GM12864 (cell line): Measurements from ENCODE around the gene PRR11.
"Not testable (repeated sequence)": the region's sequence is repeated elsewhere in the genome, so short reads cannot be mapped to it uniquely, and the experiment has no call there.

Experiments
- DNase-seq: peaks from one replicate; pipeline ENCODE4 v3.0.0-alpha.2; 2011; ENCODE audit warnings: low read depth
- H3K4me3 ChIP-seq: 2 replicates; pipeline ENCODE4 v1.5.1; 2011; ENCODE audit warnings: mild to moderate bottlenecking, low read depth, low read length, control low read depth
- TF ChIP-seq, protein P1 (sequence below): IDR thresholded peaks from 2 replicates; pipeline ENCODE4 v1.5.1; 2011; ENCODE audit warnings: low read depth, mild to moderate bottlenecking, moderate library complexity, low read length, control low read depth, inconsistent platforms; ENCODE audit errors: missing control alignments

PRR11 gene

GRCh38 chr17:59167571-59168001 lies 12.0 kb downstream of the PRR11 start:
- H3K4me3 ChIP-seq, result no peak overlapping the region
- TF ChIP-seq, protein P1, sequence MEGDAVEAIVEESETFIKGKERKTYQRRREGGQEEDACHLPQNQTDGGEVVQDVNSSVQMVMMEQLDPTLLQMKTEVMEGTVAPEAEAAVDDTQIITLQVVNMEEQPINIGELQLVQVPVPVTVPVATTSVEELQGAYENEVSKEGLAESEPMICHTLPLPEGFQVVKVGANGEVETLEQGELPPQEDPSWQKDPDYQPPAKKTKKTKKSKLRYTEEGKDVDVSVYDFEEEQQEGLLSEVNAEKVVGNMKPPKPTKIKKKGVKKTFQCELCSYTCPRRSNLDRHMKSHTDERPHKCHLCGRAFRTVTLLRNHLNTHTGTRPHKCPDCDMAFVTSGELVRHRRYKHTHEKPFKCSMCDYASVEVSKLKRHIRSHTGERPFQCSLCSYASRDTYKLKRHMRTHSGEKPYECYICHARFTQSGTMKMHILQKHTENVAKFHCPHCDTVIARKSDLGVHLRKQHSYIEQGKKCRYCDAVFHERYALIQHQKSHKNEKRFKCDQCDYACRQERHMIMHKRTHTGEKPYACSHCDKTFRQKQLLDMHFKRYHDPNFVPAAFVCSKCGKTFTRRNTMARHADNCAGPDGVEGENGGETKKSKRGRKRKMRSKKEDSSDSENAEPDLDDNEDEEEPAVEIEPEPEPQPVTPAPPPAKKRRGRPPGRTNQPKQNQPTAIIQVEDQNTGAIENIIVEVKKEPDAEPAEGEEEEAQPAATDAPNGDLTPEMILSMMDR, result no peak
- DNase-seq, result no peak

- H3K4me3 ChIP-seq, result no peak overlapping the region
- DNase-seq, result no peak
- TF ChIP-seq, protein P1, result no peak
Measured at GRCh38 chr17:59172436-59173004, 17.0 kb downstream of the PRR11 start.

GRCh38 chr17:59174671-59175070 lies 19.1 kb downstream of the PRR11 start:
- DNase-seq, result no peak
- H3K4me3 ChIP-seq, result no peak overlapping the region
- TF ChIP-seq, protein P1, result no peak

GRCh38 chr17:59175076-59175475 lies 19.5 kb downstream of the PRR11 start:
- TF ChIP-seq, protein P1, result no peak
- no peak for DNase-seq
- no peak overlapping the region for H3K4me3 ChIP-seq

DNA sequence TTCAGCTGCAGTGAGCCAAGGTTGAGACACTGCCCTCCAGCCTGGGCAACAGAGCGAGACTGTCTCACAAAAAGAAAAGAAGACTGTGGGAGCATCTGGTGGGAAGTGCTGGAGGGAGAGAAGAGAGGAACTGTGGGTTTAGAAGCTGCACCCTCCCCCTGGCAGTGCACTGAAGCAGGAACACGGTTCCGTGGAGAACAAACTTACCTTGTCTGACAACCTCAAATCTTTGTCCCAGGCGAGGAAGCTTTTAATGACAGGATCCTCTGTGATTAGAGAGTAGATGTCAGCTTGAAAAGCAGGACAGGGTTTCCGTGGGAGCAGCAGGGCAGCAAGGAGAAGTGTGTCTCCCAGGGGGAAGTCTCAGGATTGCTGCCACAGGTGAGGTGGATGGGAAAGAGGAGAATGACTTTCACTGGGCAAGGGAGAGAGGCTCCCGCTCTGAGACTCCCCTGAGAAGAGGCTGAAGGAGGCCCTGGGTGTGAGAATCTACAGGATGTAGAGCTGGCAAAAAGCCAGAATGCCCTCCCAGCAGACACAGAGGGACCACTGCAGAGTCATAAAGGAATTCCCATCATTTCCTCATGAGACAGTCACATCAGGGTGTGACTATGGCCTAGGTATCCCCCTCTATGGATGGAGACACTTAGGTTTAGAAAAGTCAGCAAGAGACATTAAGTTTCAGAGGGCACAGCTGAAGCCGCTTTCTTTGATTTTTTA lies 22.9 kb downstream of the PRR11 start:
- no peak for DNase-seq
- TF ChIP-seq, protein P1, result no peak
- H3K4me3 ChIP-seq, result no peak overlapping the region

- not testable (repeated sequence) for DNase-seq, H3K4me3 ChIP-seq
Measured at GRCh38 chr17:59179601-59180000, 24.1 kb downstream of the PRR11 start.

DNA sequence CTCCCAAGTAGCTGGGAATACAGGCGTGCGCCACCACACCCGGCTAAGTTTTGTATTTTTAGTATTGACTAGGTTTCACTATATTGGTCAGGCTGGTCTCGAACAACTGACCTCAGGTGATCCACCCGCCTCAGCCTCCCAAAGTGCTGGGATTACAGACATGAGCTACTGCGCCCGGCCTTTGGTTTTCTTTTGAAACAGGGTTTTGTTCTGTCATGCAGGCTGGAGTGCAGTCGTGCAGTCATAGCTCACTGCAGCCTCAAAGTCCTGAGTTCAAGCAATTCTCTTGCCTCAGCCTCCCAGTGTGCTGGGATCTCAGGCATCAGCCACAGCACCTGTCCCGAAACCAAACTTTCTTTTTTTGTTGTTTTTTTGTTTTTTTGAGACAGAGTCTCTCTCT lies 25.1 kb downstream of the PRR11 start:
- no peak for DNase-seq
- TF ChIP-seq, protein P1, result no peak
- H3K4me3 ChIP-seq, result no peak overlapping the region
